IMR-90 (cell line): Measurements from ENCODE around the gene NRIP3. TPM values are rescaled to one million over a fixed set of nuclear protein-coding genes. Genes with fewer than 3 reads are reported as not detected.

ENCODE experiments used
- ATAC-seq: fragments of 200-7000 bp; cut with Tn5 transposase; 2 replicates; pipeline ENCODE4 v1.9.1; 2020; ENCODE audit warnings: low read depth, mild to moderate bottlenecking, moderate library complexity
- BruUV-seq: library from RNA; stranded (reverse); fragments of 400-500 nt; replicated peaks from 2 replicates; lab custom pipeline; 2021; lab: Mats Ljungman, UMichigan
- CTCF ChIA-PET: fragments of 300-600 bp; formaldehyde crosslinking; extraction: SDS; loops from one replicate; lab custom pipeline; 2021; ENCODE audit warnings: antibody characterized with exemption; lab: Yijun Ruan, JAX
- POLR2A ChIA-PET: fragments of 300-600 bp; sonication (Branson Sonifier 250); formaldehyde crosslinking; loops from one replicate; lab custom pipeline; 2022; ENCODE audit warnings: antibody characterized with exemption; ENCODE audit not compliant: unreplicated experiment; lab: Charles Lee
- DNase-seq: peaks from one replicate; pipeline ENCODE4 v3.0.0; 2013
- H2AFZ ChIP-seq: replicated peaks from 2 replicates; pipeline ENCODE3; 2013; ENCODE audit warnings: low read length, mild to moderate bottlenecking; ENCODE audit not compliant: poor library complexity
- H2AK5ac ChIP-seq: 2 replicates; pipeline ENCODE4 v1.6.1; 2013; ENCODE audit warnings: low read depth, low read length, inconsistent platforms
- H2AK9ac ChIP-seq: replicated peaks from 2 replicates; pipeline ENCODE3; 2013; ENCODE audit warnings: mild to moderate bottlenecking, low read depth, low read length, moderate library complexity; ENCODE audit not compliant: poor library complexity
- H2BK120ac ChIP-seq: 2 replicates; pipeline ENCODE4 v1.6.1; 2013; ENCODE audit warnings: low read depth, low read length, inconsistent platforms
- H2BK15ac ChIP-seq: 3 replicates; pipeline ENCODE4 v1.6.1; 2013; ENCODE audit warnings: low read depth, low read length, inconsistent platforms
- H2BK20ac ChIP-seq: 2 replicates; pipeline ENCODE4 v1.6.1; 2013; ENCODE audit warnings: low read depth, mild to moderate bottlenecking, inconsistent platforms, low read length, moderate library complexity
- H2BK5ac ChIP-seq: 2 replicates; pipeline ENCODE4 v1.6.1; 2013; ENCODE audit warnings: mild to moderate bottlenecking, low read depth, low read length, inconsistent platforms; ENCODE audit not compliant: poor library complexity, severe bottlenecking
- H3K14ac ChIP-seq: replicated peaks from 2 replicates; pipeline ENCODE4 v1.6.1; 2013; ENCODE audit warnings: low read depth, low read length, inconsistent platforms
- H3K18ac ChIP-seq: 2 replicates; pipeline ENCODE4 v1.6.1; 2013; ENCODE audit warnings: low read depth, low read length, control low read depth
- H3K23ac ChIP-seq: 2 replicates; pipeline ENCODE4 v1.6.1; 2013; ENCODE audit warnings: low read depth, low read length, inconsistent platforms
- H3K27ac ChIP-seq: 2 replicates; pipeline ENCODE4 v1.5.1; 2013; ENCODE audit warnings: mild to moderate bottlenecking, control low read depth, low read length; ENCODE audit not compliant: insufficient read depth
- H3K27me3 ChIP-seq: 2 replicates; pipeline ENCODE4 v1.6.1; 2013; ENCODE audit warnings: low read length; ENCODE audit not compliant: control insufficient read depth, insufficient read depth
- H3K36me3 ChIP-seq: 2 replicates; pipeline ENCODE4 v1.6.1; 2013; ENCODE audit warnings: low read length, mixed read lengths; ENCODE audit not compliant: control insufficient read depth, insufficient read depth
- H3K4ac ChIP-seq: 2 replicates; pipeline ENCODE4 v1.6.1; 2013; ENCODE audit warnings: low read depth, low read length, inconsistent platforms
- H3K4me1 ChIP-seq: 2 replicates; pipeline ENCODE4 v1.6.1; 2013; ENCODE audit warnings: low read length, mixed read lengths; ENCODE audit not compliant: control insufficient read depth, insufficient read depth
- H3K4me2 ChIP-seq: 2 replicates; pipeline ENCODE4 v1.6.1; 2013; ENCODE audit warnings: low read depth, mild to moderate bottlenecking, control low read depth, low read length, moderate library complexity
- H3K4me3 ChIP-seq: 2 replicates; pipeline ENCODE4 v1.5.1; 2013; ENCODE audit warnings: low read depth, mild to moderate bottlenecking, control low read depth, low read length, moderate library complexity; ENCODE audit not compliant: insufficient read depth
- H3K56ac ChIP-seq: 2 replicates; pipeline ENCODE4 v1.6.1; 2013; ENCODE audit warnings: low read length, inconsistent platforms; ENCODE audit not compliant: insufficient read depth; ENCODE audit errors: extremely low read depth
- H3K79me1 ChIP-seq, 2 experiments: 2 replicates each; pipeline ENCODE4 v1.6.1; 2013; ENCODE audit warnings: low read length in 2 of 2, inconsistent platforms in 1 of 2, low read depth in 1 of 2
- H3K9ac ChIP-seq: 2 replicates; pipeline ENCODE4 v1.6.1; 2013; ENCODE audit warnings: low read depth, low read length, control low read depth
- H3K9me1 ChIP-seq: 2 replicates; pipeline ENCODE4 v1.6.1; 2013; ENCODE audit warnings: low read length, inconsistent platforms; ENCODE audit not compliant: insufficient read depth
- H3K9me3 ChIP-seq: 2 replicates; pipeline ENCODE4 v1.6.1; 2013; ENCODE audit warnings: low read length; ENCODE audit not compliant: control insufficient read depth, insufficient read depth
- H4K20me1 ChIP-seq: 2 replicates; pipeline ENCODE4 v1.6.1; 2013; ENCODE audit warnings: low read length, inconsistent platforms; ENCODE audit not compliant: insufficient read depth
- H4K5ac ChIP-seq: 2 replicates; pipeline ENCODE4 v1.6.1; 2013; ENCODE audit warnings: mild to moderate bottlenecking, low read depth, low read length, control low read depth
- H4K8ac ChIP-seq, 2 experiments: 2 replicates each; pipeline ENCODE4 v1.6.1; 2013; ENCODE audit warnings: low read depth in 2 of 2, low read length in 2 of 2, control low read depth in 1 of 2, inconsistent platforms in 1 of 2
- H4K91ac ChIP-seq: 2 replicates; pipeline ENCODE4 v1.6.1; 2013; ENCODE audit warnings: low read depth, low read length, inconsistent platforms; ENCODE audit not compliant: insufficient read depth
- CEBPB ChIP-seq: IDR thresholded peaks from 2 replicates; pipeline ENCODE4 v1.6.1; 2012; ENCODE audit warnings: low read depth, low read length, improper control_type of control experiment
- RAD21 ChIP-seq: IDR thresholded peaks from 2 replicates; pipeline ENCODE4 v1.6.1; 2012; ENCODE audit warnings: low read length, improper control_type of control experiment
- RCOR1 ChIP-seq: IDR thresholded peaks from 2 replicates; pipeline ENCODE4 v1.6.1; 2012; ENCODE audit warnings: mild to moderate bottlenecking, low read length, improper control_type of control experiment; ENCODE audit not compliant: insufficient replicate concordance
- WGBS, 2 experiments: methylation state at CpG; one replicate each; pipeline versions ENCODE4 v1.1.5 to v1.1.7; 2013; ENCODE audit warnings: missing lambda C conversion rate in 2 of 2; ENCODE audit not compliant: insufficient read length in 1 of 2; ENCODE audit errors: extremely low coverage in 2 of 2; 5-methylcytosine and 5-hydroxymethylcytosine counted together
- dilution Hi-C: fragments of 300-500 bp; cut with HindIII; formaldehyde crosslinking; loops from one replicate; pipeline ENCODE4 v1.14.3; 2018; ENCODE audit warnings: low sequenced_read_pairs; ENCODE audit not compliant: unreplicated experiment
- in situ Hi-C: fragments of 300-500 bp; cut with MboI; formaldehyde crosslinking; loops from 3 replicates; pipeline ENCODE4 v1.14.3; 2019; ENCODE audit warnings: low sequenced_read_pairs, inconsistent platforms, mixed read lengths
- intact Hi-C: fragments of 100-400 bp; cut with micrococcal nuclease; formaldehyde crosslinking; loops from 2 replicates; pipeline ENCODE4 v1.10.0; 2022
- polyA plus RNA-seq, 3 experiments: library from polyadenylated mRNA; depleted of rRNA; stranded (reverse); fragments of >200 nt; gene quantifications; 2 replicates each; pipeline ENCODE4 v1.2.3, GENCODE V29; 2012; ENCODE audit warnings: low replicate concordance in 1 of 3
- total RNA-seq: library from RNA; depleted of rRNA; stranded (reverse); fragments of >200 nt; gene quantifications from 2 replicates; pipeline ENCODE4 v1.2.3, GENCODE V29; 2012
- TF ChIP-seq, protein P1 (sequence below): conservative IDR thresholded peaks from 2 replicates; pipeline ENCODE4 v1.5.1; 2012; ENCODE audit warnings: mild to moderate bottlenecking, low read depth, low read length, improper control_type of control experiment

Gene NRIP3
- total and polyA plus RNA-seq, 2 of the 4 experiments (the other 2 are of a cell fraction) = 11.5 to 43.6 TPM

DNA sequence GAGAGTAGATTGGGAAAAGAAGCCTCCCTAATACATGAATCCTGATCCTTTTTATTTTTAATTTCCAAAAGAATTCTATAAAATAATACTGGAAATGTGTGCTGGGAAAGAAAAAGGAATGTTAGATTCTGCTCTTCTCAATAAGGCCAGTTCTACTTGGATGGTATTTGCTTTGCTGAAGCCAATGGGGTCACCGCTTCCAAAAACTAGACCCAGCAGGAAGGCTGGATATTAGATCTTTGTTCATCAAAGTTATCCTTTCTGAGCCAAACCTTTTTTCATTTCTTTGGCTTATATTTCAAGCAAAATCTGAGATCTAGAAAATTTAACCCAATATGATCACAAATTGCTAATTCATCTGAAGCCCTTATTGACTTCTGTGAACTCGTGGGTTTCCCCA is 46.2 kb upstream of the NRIP3 start (continued):
- TF ChIP-seq, protein P1, sequence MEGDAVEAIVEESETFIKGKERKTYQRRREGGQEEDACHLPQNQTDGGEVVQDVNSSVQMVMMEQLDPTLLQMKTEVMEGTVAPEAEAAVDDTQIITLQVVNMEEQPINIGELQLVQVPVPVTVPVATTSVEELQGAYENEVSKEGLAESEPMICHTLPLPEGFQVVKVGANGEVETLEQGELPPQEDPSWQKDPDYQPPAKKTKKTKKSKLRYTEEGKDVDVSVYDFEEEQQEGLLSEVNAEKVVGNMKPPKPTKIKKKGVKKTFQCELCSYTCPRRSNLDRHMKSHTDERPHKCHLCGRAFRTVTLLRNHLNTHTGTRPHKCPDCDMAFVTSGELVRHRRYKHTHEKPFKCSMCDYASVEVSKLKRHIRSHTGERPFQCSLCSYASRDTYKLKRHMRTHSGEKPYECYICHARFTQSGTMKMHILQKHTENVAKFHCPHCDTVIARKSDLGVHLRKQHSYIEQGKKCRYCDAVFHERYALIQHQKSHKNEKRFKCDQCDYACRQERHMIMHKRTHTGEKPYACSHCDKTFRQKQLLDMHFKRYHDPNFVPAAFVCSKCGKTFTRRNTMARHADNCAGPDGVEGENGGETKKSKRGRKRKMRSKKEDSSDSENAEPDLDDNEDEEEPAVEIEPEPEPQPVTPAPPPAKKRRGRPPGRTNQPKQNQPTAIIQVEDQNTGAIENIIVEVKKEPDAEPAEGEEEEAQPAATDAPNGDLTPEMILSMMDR = no peak
- TF ChIP-seq RAD21 (no peak), CEBPB (no peak)

DNA sequence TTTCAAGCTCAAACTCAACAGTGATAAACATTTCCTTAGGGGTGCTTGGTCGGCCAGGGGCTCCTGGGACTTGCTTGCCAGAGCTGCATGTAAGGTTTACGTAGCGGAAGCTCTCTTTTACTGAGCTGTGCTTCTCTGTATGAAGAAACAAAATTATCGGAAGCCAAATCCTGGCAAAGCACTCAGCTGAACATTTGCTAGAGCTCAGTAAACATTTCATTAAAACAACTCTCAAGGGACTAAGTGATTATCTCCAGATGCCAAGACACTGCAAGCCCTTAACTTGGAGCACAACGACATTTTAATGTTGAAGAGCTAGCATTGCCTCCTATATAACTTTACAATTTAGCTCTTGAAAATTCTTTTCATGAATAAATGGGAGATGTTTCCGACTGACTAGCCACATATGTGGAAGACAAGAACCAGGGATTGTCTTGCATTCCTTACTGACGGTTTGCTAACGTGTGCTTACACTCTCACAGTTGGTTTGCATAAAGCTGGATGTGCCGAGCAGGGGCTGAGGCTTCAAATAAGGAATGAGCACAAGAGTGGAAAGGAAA is 44.2 kb upstream of the NRIP3 start:
- dilution Hi-C loops = no loop called here

More for the DNA sequence above, 44.2 kb upstream of the NRIP3 start:
- no peak overlapping the region for H3K56ac ChIP-seq
- H3K14ac ChIP-seq = 0 out of 2 replicates have a peak overlapping the region, but pooled peaks have one; percentile 1
- H2AK5ac ChIP-seq = no peak overlapping the region
- DNase-seq (peak; percentile 34), ATAC-seq (peak; percentile 83)
- no peak overlapping the region for H3K9ac ChIP-seq
- in situ Hi-C loops = no loop called here
- peaks cover 2% of the 10 kb centered on the region; the same call in 1 of the 2 replicates for H3K9me1 ChIP-seq
- H3K23ac ChIP-seq = no peak overlapping the region
- H2AFZ ChIP-seq = peak overlapping the region; percentile 66
- H3K4ac ChIP-seq = no peak overlapping the region; the same call in 1 of the 2 replicates
- intact Hi-C loops = no loop called here
- no peaks in the 10 kb centered on the region for H3K36me3 ChIP-seq
- H4K5ac ChIP-seq = no peak overlapping the region
- H2BK5ac ChIP-seq = no peak overlapping the region
- no peak for TF ChIP-seq RCOR1
- peak overlapping the region; percentile 12; the same call in 1 of the 2 replicates for H2BK20ac ChIP-seq
- H3K4me2 ChIP-seq = peak overlapping the region; percentile 71
- H3K4me1 ChIP-seq = peaks cover 9% of the 10 kb centered on the region; the same call in 1 of the 2 replicates
- ChIA-PET POLR2A (no interaction called here), CTCF (interaction anchor here (1.1 to 1.5 kb wide), 3 partner anchors 9 to 90 kb away, joined by 3 to 4 read pairs (median 3); no protein-coding TSS in a partner anchor)
- H3K27me3 ChIP-seq = no peaks in the 10 kb centered on the region
- no peak overlapping the region for H3K4me3 ChIP-seq
- H2BK15ac ChIP-seq = no peak overlapping the region
- no peak overlapping the region for H4K8ac ChIP-seq
- H3K9me3 ChIP-seq = no peaks in the 10 kb centered on the region
- peak overlapping the region; percentile 28; the same call in 1 of the 2 replicates for H3K27ac ChIP-seq
- no TSS peak for BruUV-seq
- no peak overlapping the region for H3K18ac ChIP-seq
- no peak overlapping the region for H2AK9ac ChIP-seq
- no peaks in the 10 kb centered on the region for H4K20me1 ChIP-seq
- no peak overlapping the region for H2BK120ac ChIP-seq
- H4K91ac ChIP-seq = no peak overlapping the region
- H3K79me1 ChIP-seq = no peaks in the 10 kb centered on the region; a peak in 1 of 4 replicates
- 0% methylated on average over 1 of the region's 9 CpGs; no CpG with 5 or more reads in 1 of the 2 experiments for whole genome bisulfite sequencing, 2 experiments
